Sigmoid colon (tissue), 7 donors: Measurements from ENCODE around the gene TMEM208. TPM values are rescaled to one million over a fixed set of nuclear protein-coding genes. Genes with fewer than 3 reads are reported as not detected.

Source experiments
- DNase-seq: peaks from one replicate; pipeline ENCODE4 v3.0.0-alpha.2; 2019
- H3K27ac ChIP-seq, 4 donors: fragments of 200-600 bp; sonication (generic); one replicate each; pipeline ENCODE4 v1.5.1; 2016 to 2019; ENCODE audit warnings: mild to moderate bottlenecking in 1 of 4
- H3K27me3 ChIP-seq, 3 donors: fragments of 200-600 bp; sonication (generic); one replicate each; pipeline ENCODE4 v1.5.1; 2019; ENCODE audit warnings: mild to moderate bottlenecking in 1 of 3
- H3K36me3 ChIP-seq, 4 donors: fragments of 200-600 bp; sonication (generic); one replicate each; pipeline ENCODE4 v1.5.1; 2016 to 2019
- H3K4me1 ChIP-seq, 4 donors: fragments of 200-600 bp; sonication (generic); one replicate each; pipeline ENCODE4 v1.5.1; 2017 to 2019
- H3K4me3 ChIP-seq, 4 donors: fragments of 200-600 bp; sonication (generic); one replicate each; pipeline ENCODE4 v1.5.1; 2017 to 2019; ENCODE audit warnings: mild to moderate bottlenecking in 2 of 4, moderate library complexity in 1 of 4
- H3K9me3 ChIP-seq, 4 donors: fragments of 200-600 bp in 3 of 4; sonication (generic) in 3 of 4; one replicate each; pipeline versions ENCODE4 v1.5.1 to v1.6.1; 2013 to 2019
- EP300 ChIP-seq, 4 donors: sonication (generic); formaldehyde crosslinking; IDR thresholded peaks; one replicate each; pipeline ENCODE4 v1.6.1; 2017; ENCODE audit warnings: antibody characterized with exemption in 4 of 4
- POLR2A ChIP-seq, 2 donors: fragments of 450-650 bp; IDR thresholded peaks; one replicate each; pipeline ENCODE4 v1.6.1; 2016; ENCODE audit warnings: antibody characterized with exemption in 2 of 2, mild to moderate bottlenecking in 2 of 2, moderate library complexity in 2 of 2
- POLR2AphosphoS5 ChIP-seq, 4 donors: sonication (generic); formaldehyde crosslinking; IDR thresholded peaks; one replicate each; pipeline ENCODE4 v1.6.1; 2017; ENCODE audit warnings: antibody characterized with exemption in 4 of 4
- WGBS, 2 donors: extraction: QIAGEN DNeasy Blood & Tissue Kit; methylation state at CpG; one replicate each; pipeline ENCODE4 v1.1.7; 2013; 5-methylcytosine and 5-hydroxymethylcytosine counted together
- intact Hi-C: fragments of 100-400 bp; cut with DNase I; formaldehyde crosslinking; loops from one replicate; pipeline ENCODE4 v1.15.1; 2023
- polyA plus RNA-seq, 3 donors: library from polyadenylated mRNA; stranded (reverse); fragments of 200-250 nt; gene quantifications; one replicate each; pipeline ENCODE4 v1.2.3, GENCODE V29; 2013
- total RNA-seq, 4 donors: library from RNA; depleted of rRNA; stranded (reverse); fragments of >200 nt; gene quantifications; one replicate each; pipeline ENCODE4 v1.1.0, GENCODE V29; 2016
- TF ChIP-seq, protein P1 (sequence below), 4 experiments: fragments of 450-650 bp in 3 of 4; fragments of 200-600 bp in 1 of 4; IDR thresholded peaks; one replicate each; pipeline ENCODE4 v1.5.1; 2016 to 2019; ENCODE audit warnings: antibody characterized with exemption in 4 of 4, mild to moderate bottlenecking in 3 of 4, moderate library complexity in 2 of 4
- donor health status: healthy with polysubstance abuse.
- donor health status: Bipolar disorder and iron deficiency.
- donor health status: healthy.

Gene TMEM208
- total and polyA plus RNA-seq, 7 donors, result 15.3 to 109 (median 31.4) TPM

DNA sequence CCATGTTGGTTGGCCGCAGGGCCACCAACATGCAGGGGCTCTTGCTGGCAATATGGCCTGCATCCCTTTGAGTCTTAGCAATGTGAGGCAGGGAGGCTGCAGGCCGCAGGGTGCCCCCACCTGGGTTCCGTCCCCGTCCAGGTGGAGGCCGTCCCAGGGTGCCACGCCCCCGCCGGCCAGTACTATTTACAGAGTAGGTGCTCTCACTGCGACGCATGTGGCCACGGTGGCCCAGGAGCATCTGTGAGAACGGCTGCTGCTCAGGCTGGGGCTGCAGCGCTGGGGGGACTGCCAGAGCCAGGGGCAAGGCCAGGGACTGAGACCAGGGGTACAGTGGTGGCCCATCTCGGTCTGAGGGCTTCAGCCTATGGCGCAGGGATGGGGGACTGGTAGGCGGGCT is 46.8 kb upstream of the TMEM208 start:
- no peak for TF ChIP-seq POLR2AphosphoS5 (IDR thresholded peaks at IDR 0.05)
- no peak for TF ChIP-seq POLR2A (IDR thresholded peaks at IDR 0.05)
- TF ChIP-seq EP300 (IDR thresholded peaks at IDR 0.05), result no peak
- TF ChIP-seq, protein P1, sequence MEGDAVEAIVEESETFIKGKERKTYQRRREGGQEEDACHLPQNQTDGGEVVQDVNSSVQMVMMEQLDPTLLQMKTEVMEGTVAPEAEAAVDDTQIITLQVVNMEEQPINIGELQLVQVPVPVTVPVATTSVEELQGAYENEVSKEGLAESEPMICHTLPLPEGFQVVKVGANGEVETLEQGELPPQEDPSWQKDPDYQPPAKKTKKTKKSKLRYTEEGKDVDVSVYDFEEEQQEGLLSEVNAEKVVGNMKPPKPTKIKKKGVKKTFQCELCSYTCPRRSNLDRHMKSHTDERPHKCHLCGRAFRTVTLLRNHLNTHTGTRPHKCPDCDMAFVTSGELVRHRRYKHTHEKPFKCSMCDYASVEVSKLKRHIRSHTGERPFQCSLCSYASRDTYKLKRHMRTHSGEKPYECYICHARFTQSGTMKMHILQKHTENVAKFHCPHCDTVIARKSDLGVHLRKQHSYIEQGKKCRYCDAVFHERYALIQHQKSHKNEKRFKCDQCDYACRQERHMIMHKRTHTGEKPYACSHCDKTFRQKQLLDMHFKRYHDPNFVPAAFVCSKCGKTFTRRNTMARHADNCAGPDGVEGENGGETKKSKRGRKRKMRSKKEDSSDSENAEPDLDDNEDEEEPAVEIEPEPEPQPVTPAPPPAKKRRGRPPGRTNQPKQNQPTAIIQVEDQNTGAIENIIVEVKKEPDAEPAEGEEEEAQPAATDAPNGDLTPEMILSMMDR (IDR thresholded peaks at IDR 0.05), result no peak
- 90 to 95% methylated on average over 16 of the region's 16 CpGs for WGBS, 2 donors
- no peak overlapping the region for H3K27ac ChIP-seq
- intact Hi-C loops, result no loop called here
- peaks cover 0 to 49% (median 39%) of the 10 kb centered on the region in 4 donors for H3K4me1 ChIP-seq
- H3K27me3 ChIP-seq, result no peaks in the 10 kb centered on the region
- H3K9me3 ChIP-seq, result no peaks in the 10 kb centered on the region
- no peaks in the 10 kb centered on the region for H3K36me3 ChIP-seq
- no peak for DNase-seq
- H3K4me3 ChIP-seq, result no peak overlapping the region

- intact Hi-C loops, result no loop called here
- TF ChIP-seq, protein P1 (IDR thresholded peaks at IDR 0.05), result no peak
- TF ChIP-seq POLR2A (IDR thresholded peaks at IDR 0.05) (no peak), POLR2AphosphoS5 (IDR thresholded peaks at IDR 0.05) (peak in 1 of 4 donors; percentile 34), EP300 (IDR thresholded peaks at IDR 0.05) (no peak)
- Histone ChIP-seq H3K27me3 (no peaks in the 10 kb centered on the region), H3K9me3 (no peaks in the 10 kb centered on the region), H3K4me3 (no peak overlapping the region), H3K36me3 (no peaks in the 10 kb centered on the region), H3K27ac (peak overlapping the region; percentile 36 to 66 (median 54)), H3K4me1 (peaks cover 0 to 55% (median 47%) of the 10 kb centered on the region in 4 donors)
- peak; percentile 86 for DNase-seq
- WGBS, 2 donors, result 68 to 91% methylated on average over 2 of the region's 2 CpGs
Measured at GRCh38 chr16:67181346-67181745, 45.6 kb upstream of the TMEM208 start.

GRCh38 chr16:67182288-67182687 is 44.6 kb upstream of the TMEM208 start:
- peak overlapping the region in 2 of 4 donors; percentile 50 to 66 for H3K27ac ChIP-seq
- no peaks in the 10 kb centered on the region for H3K36me3 ChIP-seq
- no peak overlapping the region for H3K4me3 ChIP-seq
- TF ChIP-seq, protein P1 (IDR thresholded peaks at IDR 0.05), result no peak
- TF ChIP-seq POLR2A (IDR thresholded peaks at IDR 0.05) (no peak), EP300 (IDR thresholded peaks at IDR 0.05) (no peak), POLR2AphosphoS5 (IDR thresholded peaks at IDR 0.05) (no peak)
- no peaks in the 10 kb centered on the region for H3K9me3 ChIP-seq
- intact Hi-C loops, result no loop called here
- H3K27me3 ChIP-seq, result no peaks in the 10 kb centered on the region
- peaks cover 0 to 54% (median 46%) of the 10 kb centered on the region in 4 donors for H3K4me1 ChIP-seq
- 89 to 90% methylated on average over 2 of the region's 2 CpGs for WGBS, 2 donors
- DNase-seq, result no peak

- no peaks in the 10 kb centered on the region for H3K27me3 ChIP-seq
- peak overlapping the region; percentile 91 to 96 (median 94) for H3K27ac ChIP-seq
- no peak for TF ChIP-seq POLR2AphosphoS5 (IDR thresholded peaks at IDR 0.05)
- TF ChIP-seq, protein P1 (IDR thresholded peaks at IDR 0.05), result no peak
- no peak for TF ChIP-seq EP300 (IDR thresholded peaks at IDR 0.05)
- TF ChIP-seq POLR2A (IDR thresholded peaks at IDR 0.05), result no peak
- intact Hi-C loops, result loop anchor here (1.0 kb wide), 1 partner anchor 62 kb away; no protein-coding TSS in a partner anchor
- peak overlapping the region; percentile 68 to 79 (median 73) for H3K4me3 ChIP-seq
- no peak for DNase-seq
- WGBS, 2 donors, result 4 to 6% methylated on average over 11 of the region's 11 CpGs
- no peaks in the 10 kb centered on the region for H3K9me3 ChIP-seq
- H3K4me1 ChIP-seq, result peaks cover 0 to 44% (median 38%) of the 10 kb centered on the region in 4 donors
- H3K36me3 ChIP-seq, result no peaks in the 10 kb centered on the region
Measured at GRCh38 chr16:67183284-67183626, 43.7 kb upstream of the TMEM208 start.
